HG02678 (cell line): ENCODE data around the gene COL4A1.

ENCODE experiments used
- ATAC-seq: cut with Tn5 transposase; IDR thresholded peaks from one replicate; pipeline ENCODE4 v1.9.1; 2021; ENCODE audit warnings: mild to moderate bottlenecking, moderate library complexity; ENCODE audit not compliant: unreplicated experiment

Gene COL4A1

DNA sequence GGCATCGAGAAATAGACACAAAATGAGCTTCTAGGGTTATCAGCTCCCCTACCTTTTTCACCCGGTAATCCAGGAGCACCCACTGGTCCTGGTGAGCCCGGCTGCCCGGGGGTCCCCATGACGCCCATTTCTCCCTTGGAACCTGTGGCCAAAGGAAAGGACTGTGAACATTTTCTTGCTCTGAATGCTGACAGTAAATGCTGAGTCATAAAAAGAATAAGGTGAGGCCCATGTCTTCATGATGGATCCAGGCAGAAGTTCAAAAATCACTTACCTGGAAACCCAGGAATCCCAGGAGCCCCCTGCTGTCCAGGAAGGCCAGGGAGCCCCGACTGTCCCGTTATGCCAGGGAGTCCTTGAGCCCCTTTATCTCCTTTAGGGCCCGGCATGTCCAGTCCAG is 129.2 kb downstream of the COL4A1 start:
- ATAC-seq, result no peak

DNA sequence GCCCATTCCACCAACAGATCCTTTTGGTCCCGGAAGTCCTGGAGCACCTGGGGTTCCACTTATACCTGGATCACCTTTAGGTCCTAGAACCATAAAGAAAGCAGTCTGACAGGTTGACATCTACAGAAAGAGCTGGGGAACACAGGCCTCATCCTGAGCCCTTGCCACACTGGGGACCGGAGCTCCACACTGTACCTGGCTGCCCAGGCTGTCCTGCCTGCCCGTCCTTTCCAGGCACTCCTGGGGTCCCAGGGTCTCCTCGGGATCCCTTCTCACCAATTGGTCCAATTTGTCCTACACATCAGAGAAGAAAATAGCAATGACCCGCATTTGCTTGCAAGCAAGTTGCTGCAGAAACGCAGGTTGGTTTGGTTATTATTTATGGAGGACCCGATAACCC is 130.5 kb downstream of the COL4A1 start:
- ATAC-seq, result no peak

DNA sequence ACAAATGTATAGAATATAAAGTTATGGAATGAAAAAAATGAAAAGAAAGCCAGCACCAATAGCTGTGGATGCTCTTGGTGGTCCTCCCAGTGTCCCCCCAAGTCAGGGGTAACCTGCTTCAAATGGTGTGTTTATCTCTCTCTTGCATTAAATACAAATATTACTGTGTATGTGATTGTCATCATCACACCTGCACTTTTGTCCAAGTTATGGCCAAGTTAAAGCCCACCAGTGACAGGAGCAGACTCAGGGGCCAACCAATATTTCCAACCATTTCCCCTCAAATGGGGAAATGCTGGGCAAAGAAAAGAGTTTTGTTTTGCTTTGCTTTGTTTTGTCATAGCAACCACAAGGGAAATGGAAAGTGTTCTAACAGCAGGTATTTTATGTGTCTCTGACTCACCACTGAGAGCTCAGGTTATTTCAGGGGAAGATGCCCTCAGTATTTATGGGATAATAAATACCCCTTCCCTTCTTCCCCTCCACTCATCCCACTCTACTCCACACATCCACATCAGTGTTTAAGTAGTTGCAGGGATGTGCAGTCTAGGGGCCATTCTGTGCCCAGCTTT is 133.6 kb downstream of the COL4A1 start:
- no peak for ATAC-seq

DNA sequence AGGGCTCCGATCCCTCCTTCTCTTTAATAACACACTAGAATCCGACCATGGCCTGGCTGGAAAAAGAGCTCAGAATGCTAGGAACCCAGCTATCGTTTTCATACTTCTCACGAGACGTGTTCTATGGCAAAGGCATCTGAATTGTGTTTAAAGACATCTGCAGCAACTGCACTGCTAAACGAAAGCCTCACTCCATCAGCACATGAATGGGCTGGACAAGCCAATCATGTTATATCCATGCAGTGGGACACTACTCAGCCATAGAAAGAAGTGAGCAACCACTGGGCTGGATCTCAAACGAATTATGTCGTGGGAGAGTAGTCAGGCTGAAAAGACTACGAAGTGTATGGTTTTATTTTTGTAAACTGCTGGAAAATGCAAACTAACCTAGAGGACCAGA is 136.1 kb downstream of the COL4A1 start:
- ATAC-seq, result no peak

DNA sequence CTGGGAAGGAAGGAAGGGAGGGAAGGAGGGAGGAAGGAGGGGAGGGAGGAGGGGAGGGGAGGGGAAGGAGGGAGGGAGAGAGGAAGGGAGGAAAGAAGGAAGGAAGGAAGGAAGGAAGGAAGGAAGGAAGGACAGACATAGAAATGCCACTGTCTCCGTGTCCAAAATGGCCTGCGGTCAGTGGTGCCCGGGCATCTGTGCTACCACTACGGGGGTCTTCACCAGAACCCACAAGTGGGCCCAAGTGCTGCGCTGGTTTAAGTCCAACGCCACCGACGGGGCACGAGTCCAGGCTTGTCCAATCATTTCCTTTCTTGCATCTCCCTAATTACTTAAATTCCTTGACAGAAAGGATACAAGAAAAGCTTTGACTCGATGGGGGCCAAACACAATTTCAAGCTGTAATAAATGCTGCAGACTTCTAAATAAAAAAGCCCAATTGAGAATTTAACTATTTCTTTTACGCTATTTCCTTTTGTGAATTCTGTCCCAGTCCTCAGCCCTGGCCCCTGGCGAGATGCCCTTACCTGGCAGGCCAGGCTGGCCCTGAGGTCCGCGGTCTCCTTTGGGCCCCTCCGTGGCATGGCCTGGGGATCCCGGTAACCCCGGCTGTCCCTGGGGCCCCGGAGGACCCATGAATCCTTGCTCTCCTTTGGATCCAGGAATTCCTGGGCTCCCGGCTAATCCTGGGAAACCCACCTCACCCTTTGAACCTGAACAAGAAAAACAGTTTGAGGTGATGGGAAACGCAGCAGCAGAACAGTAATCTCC is 136.8 kb downstream of the COL4A1 start:
- no peak for ATAC-seq

DNA sequence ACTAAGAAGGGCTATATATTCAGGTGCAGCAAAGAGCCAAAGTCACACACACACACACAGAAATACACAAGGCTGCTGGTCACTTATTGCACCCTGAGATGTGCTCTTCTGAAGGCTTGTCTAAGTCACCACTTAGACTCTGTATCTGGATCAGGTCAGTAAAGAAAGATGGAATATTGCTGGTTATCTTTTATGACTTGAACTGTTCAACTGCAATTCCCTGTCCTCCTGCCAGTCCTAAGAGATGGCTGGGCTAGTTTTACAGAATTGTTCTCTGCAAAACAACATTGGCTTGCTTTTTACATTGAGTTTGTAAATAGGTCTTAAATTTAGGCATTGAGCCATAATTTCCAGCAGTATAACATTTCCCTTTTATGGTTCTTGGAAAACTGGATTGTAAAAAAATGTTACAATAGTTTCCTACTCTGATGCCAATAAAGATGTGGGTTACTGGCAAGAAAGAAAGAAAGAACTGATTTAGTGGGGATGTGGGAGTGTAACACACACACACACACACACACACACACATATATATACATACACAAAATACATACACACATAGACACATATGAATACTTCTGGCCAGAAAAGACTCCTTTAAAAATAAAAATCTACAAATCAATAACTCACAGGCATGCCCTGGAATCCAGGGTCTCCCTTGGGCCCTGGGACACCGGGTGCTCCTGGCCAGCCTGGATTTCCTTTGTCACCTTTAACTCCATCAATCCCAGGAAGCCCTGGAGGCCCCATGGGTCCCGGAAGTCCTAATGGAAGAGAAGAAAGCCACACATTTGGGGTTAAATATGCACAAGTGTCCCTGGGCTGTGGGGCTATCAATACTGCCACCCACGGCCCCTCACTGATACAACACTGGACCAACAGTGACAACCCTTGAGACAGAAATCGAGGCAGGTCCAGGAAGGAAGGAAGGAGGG is 137.7 kb downstream of the COL4A1 start:
- ATAC-seq, result no peak

DNA sequence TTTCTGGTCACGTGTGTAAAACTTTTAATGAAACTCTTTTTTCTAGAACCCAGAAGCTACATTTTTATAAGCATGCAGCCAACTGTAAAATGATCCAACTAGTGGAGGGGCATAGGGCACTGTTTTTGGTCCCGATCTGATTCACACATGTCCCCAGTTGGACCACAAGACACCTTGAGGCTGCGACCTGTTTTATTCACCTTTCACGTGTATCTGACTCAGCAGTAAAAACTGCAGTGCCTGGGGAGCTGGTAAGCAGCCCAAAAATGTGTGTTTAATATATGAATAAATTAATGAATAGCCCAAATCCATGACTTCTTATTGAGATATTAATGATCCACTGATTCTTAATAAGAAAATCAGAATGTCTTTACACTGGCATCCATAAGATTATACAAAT is 140.4 kb downstream of the COL4A1 start:
- no peak for ATAC-seq

DNA sequence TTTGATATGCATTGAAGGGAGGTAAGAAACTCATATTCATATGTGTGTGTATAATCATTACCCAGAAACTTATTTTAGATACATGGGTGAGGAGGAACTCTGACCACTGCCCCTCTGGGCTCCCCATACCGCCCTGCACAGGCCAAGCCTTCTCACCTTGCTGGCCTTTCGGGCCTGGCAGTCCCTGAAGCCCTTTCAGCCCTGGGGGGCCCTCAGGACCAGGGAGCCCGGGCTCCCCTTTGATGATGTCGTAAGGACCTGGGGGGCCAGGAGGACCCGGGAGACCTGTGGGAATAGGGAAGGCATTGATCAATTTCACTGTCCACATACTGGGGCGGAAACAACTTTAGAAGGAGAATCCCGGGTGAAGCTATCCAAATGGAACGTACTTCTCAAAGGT is 142.3 kb downstream of the COL4A1 start:
- ATAC-seq, result no peak

DNA sequence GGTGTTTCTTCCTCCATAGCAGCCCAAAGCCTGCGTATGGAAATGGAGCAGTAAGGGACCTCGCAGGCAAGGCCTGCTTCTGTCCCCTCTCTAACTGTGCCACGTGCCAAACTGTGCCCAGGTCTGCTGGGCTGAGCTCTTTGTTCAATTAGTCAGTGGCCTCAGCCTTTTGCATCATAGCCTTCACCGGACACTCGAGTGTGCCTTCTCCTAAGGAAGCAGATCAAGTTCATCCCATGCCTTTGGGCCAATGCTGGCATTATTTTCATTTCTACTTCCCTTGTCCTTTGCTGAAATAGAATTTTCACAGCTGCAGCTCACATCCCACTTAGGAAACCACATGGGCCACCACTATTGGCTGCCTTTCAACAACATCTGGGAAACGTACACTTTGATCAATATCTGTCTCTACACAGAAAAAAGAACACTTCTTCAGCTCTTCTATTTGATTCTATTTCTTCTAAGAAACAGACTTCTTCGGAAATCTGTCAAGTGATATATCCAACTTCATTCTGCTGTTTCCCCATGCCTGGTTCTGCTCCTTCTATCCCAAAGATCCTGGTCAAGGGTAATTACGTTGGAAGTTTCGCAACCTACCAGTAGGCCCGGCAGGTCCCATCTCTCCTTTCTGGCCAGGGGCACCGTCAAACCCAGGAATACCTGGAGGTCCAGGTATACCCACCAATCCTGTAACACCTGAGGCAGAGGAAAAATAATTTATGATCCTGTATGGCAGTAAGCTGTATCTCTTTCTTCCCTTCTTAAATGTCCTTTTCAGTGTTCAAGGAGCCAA is 143.9 kb downstream of the COL4A1 start:
- no peak for ATAC-seq

DNA sequence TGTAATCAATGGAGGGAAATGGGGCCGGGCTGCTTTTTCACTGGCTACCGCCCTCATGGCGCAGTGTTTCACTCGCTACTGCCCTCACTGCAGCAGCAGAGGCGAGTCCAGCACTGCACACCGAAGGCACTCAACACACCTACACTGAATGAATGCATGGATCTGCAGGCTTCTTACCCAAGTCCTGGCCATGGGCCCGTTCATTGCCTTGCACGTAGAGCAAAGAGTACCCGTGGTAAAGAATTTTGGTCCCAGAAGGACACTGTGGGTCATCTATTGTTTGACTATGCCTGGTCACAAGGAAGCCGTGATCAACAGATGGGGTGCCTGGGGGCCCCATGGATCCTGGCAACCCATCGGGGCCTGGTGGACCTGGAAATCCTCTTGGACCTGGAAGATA is 144.9 kb downstream of the COL4A1 start:
- ATAC-seq, result no peak

DNA sequence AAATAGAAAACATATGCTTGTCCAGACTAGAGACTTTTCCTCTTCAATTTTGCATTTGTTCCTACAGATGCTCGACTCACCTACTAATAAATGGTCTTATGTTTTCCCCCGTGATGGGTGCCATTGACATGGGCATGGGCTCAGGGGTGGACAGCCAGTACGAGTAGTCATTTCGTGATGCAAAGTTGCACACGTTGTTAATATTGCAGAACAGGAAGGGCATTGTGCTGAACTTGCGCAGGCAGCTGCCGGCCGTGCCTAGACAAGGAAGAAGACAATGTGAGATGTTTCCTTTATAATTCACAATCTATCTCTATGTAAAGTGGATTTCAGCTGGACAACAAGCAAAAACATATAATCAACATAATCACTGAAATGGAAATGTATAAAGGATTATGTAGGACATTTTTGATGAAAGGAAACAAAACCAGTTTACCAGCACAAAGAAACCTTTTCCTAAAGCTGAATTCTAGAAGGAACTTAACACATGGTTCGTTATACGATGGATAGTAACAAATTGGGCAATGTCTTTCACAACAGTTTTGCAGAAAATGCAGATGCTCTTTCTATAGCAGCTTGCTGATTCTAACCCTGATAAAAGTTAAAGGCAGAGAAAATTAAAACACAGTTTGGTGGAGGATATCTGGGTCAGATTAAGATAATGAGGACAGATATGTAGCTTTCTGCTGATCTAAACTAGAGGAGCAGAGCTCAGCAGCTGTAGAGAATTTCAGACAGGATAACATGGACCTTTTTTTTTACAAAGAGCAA is 145.7 kb downstream of the COL4A1 start:
- no peak for ATAC-seq

DNA sequence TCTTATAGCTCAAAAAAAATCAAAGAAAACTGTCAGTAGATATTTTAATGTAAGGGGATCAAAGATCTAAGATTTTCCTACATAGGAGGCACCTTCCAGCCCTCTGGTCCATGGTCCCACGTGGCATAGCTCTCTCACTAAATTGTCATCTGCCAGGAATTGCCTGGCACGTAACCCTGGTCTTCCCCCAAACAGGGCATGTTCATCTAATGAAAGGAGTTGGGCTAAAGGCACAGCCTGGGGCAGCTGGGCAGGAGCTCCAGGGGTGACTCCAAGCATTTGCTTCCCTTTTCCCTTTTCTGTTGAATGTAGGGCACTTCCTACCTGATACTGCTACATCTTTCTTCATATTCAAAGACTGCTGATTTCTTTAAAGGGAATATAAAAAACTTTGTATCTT is 148.7 kb downstream of the COL4A1 start:
- no peak for ATAC-seq

DNA sequence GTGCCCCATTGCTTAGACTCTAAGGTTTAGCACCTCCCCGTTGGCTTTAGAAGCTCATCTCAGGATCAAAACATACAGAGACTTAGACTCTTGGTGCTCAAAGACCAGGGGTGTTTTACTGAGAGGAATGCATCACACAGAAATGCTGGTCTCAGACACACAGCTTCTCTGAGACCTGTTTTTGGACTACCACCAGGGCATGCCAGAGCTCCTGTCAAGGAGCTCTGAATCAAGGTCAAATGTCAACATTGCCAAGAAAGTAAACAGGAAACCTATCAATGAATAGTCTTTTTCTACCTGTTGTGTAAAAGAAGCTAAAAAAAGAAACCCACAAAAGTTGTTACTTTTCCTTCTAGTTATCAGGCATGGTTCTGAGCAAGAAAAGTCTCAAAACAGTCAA is 149.2 kb downstream of the COL4A1 start:
- ATAC-seq, result no peak

DNA sequence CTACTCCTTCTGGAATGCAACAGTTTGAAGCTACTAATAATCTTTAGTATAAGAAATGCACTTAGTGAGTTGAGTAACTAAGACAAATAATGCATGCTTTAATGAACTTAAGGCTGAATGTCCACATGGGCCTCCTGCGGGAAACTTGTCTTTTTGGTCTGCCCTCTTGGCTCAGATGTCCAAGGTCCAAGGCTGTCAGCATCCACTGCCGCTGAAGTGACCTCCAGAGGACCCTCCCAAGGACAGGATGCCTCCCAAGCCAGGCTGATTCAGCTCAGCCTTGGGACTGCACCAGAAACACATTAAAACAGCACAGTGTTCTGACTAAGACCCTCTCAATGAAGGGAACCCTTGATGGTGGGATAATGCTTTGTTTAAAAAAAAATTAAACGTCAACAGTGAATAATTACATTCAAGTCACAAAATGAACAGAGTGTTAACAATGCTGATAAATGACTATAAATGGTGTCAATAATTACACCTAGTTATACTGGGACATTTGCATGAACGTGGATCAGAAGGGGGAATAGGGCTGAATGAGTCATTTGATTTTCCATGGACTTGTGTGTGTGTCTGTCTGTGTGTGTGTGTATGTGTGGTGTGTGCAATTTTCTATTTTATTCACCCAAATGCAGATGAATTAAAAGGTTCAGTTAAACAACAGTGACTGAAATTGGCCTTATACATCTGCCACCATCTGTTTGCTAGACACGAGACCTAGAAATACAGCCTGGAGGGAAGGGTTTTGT is 150.5 kb downstream of the COL4A1 start:
- no peak for ATAC-seq

DNA sequence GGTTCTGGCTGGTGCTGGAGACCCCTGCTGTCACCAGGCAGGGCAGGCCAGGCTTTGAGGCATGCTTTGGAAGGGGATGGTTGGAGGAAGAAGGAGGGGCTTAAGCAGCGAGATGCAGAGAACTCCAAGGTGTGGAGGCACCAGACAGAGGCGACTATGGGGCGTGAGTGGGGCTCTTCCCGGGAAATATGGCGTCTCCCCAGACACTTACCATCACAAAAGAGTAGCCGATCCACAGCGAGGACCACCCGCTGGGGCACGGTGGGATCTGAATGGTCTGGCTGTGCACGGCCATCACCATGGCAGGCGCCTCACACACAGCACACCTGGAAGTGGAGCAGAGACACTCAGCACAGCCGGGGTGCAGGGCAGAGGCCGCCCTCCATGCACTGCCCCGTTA is 151.9 kb downstream of the COL4A1 start:
- no peak for ATAC-seq

DNA sequence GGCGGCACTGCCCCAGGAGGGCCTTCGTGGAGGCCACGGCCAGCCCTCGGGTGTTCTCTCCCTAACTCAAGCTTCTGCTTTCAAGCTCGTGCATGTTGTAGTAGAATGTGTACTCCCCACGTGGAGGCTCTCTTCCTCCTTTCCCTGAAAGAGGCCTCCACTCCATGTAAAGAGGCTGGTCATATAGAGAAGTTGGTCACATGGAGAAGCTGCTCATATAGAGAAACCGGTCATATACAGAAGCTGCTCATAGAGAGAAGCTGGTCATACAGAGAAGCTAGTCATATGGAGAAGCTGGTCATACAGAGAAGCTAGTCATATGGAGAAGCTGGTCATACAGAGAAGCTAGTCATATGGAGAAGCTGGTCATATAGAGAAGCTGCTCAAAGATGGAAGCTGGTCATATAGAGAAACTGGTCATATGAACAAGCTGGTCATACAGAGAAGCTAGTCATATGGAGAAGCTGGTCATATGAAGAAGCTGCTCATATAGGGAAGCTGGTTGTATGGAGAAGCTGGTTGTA is 152.5 kb downstream of the COL4A1 start:
- ATAC-seq, result no peak

DNA sequence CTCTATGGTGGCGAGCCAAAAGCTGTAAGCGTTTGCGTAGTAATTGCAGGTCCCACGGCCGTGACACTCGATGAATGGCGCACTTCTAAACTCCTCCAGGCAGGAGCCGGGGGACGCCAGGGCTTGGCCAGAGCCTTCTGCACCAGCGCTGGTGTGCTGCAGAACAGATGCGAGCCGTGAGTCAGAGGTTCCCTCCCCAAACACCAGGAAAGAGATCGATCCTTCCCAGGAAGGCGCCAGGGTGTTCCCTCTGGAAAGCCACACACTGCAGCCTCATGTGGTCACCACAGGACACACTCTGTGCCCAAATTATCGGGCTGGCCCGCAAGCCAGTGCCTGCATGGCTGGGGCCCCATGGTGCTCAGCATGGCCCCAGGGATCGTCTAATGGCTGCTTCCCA is 154.6 kb downstream of the COL4A1 start:
- ATAC-seq, result no peak

DNA sequence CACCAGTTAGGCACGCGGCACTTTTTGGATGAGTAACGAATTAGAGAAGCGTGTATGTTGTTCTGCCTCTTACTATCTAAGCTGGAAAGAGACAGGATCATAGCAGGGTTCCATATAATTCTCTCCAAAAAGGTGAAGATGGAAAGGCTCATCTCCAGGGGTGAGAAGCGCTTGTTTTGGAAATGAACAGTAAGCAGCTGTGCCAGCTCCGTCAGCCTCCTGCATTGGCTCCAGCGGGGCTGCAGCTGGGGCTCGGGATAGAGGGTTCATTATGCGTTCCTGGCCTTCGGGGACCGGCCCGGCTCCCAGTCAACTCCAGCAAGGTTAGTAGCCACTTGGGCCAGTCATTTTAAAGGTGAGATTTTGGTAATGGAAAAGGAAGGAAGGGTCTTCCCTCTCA is 155.5 kb downstream of the COL4A1 start:
- no peak for ATAC-seq

DNA sequence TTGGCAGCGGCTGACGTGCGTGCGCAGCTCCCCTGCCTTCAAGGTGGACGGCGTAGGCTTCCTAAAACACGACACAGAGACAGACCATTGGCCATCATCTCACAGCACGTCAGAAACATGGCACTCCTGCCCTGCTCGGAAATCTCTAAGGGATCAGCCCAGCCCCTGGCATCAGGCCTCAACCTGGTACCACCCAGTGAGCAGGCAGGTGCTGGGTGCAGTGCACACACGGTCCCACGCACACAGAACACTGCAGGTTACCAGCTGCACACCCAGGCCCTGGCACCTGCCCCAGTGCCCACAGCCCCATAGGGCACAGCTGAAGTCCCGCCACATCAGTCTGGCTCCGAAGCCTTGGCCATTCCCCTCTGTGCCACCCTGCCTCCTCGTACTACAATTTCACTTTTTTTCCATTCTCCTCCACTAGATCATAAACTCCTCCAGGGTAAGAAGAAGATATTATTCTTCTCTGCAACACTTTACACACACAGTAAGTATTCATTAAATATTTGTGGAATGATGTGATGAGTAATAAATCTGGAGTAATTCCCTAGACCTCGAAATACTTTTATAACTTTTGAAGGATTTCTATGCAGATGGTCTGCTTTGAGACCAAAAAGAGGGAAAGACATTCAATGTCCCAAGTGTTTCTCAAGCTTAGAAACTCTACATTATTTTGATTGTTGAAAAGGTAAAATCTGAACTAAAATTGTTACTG is 156.4 kb downstream of the COL4A1 start:
- ATAC-seq, result no peak
